K562 (cell line): ENCODE measurements around the gene SDC3.

Experiments used
- FIP1L1 ChIP-seq: fragments of 200-400 bp; formaldehyde crosslinking; IDR thresholded peaks from 2 replicates; pipeline ENCODE4 v1.6.1; 2018; ENCODE audit warnings: mild to moderate bottlenecking, low read depth, low read length; ENCODE audit not compliant: poor library complexity, severe bottlenecking
- ZNF583 ChIP-seq: fragments of 250-450 bp; sonication (Bioruptor Pico); IDR thresholded peaks from 2 replicates; pipeline ENCODE4 v1.4.0; 2020
- ZNF699 ChIP-seq: fragments of 250-450 bp; sonication (Bioruptor Pico); IDR thresholded peaks from 2 replicates; pipeline ENCODE4 v1.8.0; 2021; ENCODE audit warnings: mild to moderate bottlenecking, moderate library complexity; ENCODE audit not compliant: insufficient replicate concordance
- TF ChIP-seq, protein P1 (sequence below), 3 experiments: IDR thresholded peaks in 2 of 3; conservative IDR thresholded peaks in 1 of 3; 2 replicates each; pipeline ENCODE4 v1.5.1; 2011 to 2012; ENCODE audit warnings: low read length in 3 of 3, mild to moderate bottlenecking in 3 of 3, control low read depth in 2 of 3, improper control_type of control experiment in 1 of 3, inconsistent platforms in 1 of 3, low read depth in 1 of 3, mixed read lengths in 1 of 3, moderate library complexity in 1 of 3; ENCODE audit not compliant: insufficient read depth in 2 of 3

DNA sequence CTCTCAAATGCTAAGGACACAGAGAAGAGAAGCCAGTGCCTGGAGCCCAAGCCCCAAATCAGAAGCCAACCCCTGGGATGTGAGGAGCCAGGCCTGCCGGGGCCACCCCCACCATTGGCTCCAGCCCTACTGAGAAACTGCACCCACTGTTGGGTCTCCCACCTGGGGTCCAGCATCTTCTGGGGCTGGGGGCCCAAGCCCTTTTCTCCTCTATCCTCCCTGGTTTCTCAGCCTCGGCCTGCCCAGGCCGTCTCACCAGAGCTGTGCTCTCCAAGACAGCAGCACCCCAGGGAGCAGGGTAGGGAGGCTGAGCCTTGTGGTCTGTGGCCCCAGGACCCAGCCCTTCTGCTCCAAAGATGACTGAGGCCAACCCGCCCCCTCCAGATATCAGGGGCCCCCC lies 37.9 kb downstream of the SDC3 start:
- TF ChIP-seq FIP1L1 (no peak), ZNF699 (CRISPR knock-in tag) (no peak), ZNF583 (CRISPR knock-in tag) (no peak)
- TF ChIP-seq, protein P1, sequence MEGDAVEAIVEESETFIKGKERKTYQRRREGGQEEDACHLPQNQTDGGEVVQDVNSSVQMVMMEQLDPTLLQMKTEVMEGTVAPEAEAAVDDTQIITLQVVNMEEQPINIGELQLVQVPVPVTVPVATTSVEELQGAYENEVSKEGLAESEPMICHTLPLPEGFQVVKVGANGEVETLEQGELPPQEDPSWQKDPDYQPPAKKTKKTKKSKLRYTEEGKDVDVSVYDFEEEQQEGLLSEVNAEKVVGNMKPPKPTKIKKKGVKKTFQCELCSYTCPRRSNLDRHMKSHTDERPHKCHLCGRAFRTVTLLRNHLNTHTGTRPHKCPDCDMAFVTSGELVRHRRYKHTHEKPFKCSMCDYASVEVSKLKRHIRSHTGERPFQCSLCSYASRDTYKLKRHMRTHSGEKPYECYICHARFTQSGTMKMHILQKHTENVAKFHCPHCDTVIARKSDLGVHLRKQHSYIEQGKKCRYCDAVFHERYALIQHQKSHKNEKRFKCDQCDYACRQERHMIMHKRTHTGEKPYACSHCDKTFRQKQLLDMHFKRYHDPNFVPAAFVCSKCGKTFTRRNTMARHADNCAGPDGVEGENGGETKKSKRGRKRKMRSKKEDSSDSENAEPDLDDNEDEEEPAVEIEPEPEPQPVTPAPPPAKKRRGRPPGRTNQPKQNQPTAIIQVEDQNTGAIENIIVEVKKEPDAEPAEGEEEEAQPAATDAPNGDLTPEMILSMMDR (IDR thresholded peaks at IDR 0.05 in 2 of 3, conservative IDR thresholded peaks at IDR 0.05 in 1 of 3; ENCODE audit: insufficient read depth in 2 of 3, low read depth in 1 of 3, low read length in 3 of 3) = no peak
